K562 (cell line): Measurements from ENCODE around the gene KDF1. TPM values are rescaled to one million over a fixed set of nuclear protein-coding genes. Genes with fewer than 3 reads are reported as not detected.
"Not testable (repeated sequence)": the region's sequence is repeated elsewhere in the genome, so short reads cannot be mapped to it uniquely, and the experiment has no call there.

Experiments
- ATAC-seq: fragments of 200-7000 bp; cut with Tn5 transposase; 3 replicates; pipeline ENCODE4 v1.9.1; 2020; ENCODE audit warnings: moderate library complexity
- BruUV-seq: library from RNA; stranded (reverse); fragments of 400-500 nt; replicated peaks from 2 replicates; lab custom pipeline; 2021; lab: Mats Ljungman, UMichigan
- CTCF ChIA-PET: fragments of 300-600 bp; formaldehyde crosslinking; extraction: SDS; loops from one replicate; lab custom pipeline; 2021; ENCODE audit warnings: low intra/inter-chr PET ratio; lab: Yijun Ruan, JAX
- POLR2A ChIA-PET: fragments of 300-600, 350-650 bp; sonication (Branson Sonifier 250); formaldehyde crosslinking; extraction: SDS; loops from one replicate; lab custom pipeline; 2021; ENCODE audit warnings: antibody characterized with exemption, inconsistent platforms; lab: Yijun Ruan, JAX
- DNase-seq, 4 experiments: peaks; one replicate each; pipeline versions ENCODE4 v3.0.0 to v3.0.0-alpha.2; 2011 to 2018; ENCODE audit warnings: low spot score in 3 of 4, mixed read lengths in 3 of 4; ENCODE audit errors: extremely low read depth in 1 of 4
- FAIRE-seq: peaks from 2 replicates; lab custom pipeline; 2011; peaks lifted over from hg19 to GRCh38; lab: Jason Lieb, UNC
- H2AFZ ChIP-seq: 2 replicates; pipeline ENCODE4 v1.6.0; 2011; ENCODE audit warnings: low read depth, low read length, control low read depth, inconsistent platforms
- H3K27ac ChIP-seq: fragments of 200-600 bp; 3 replicates; pipeline ENCODE4 v1.8.0; 2011; ENCODE audit warnings: low read depth, mild to moderate bottlenecking, control low read depth, inconsistent platforms, low read length, moderate library complexity, mixed read lengths; ENCODE audit errors: extremely low read depth
- H3K27me3 ChIP-seq, 2 experiments: fragments of 300-600 bp in 1 of 2; 2 replicates in 1 of 2; 3 replicates in 1 of 2; pipeline versions ENCODE4 v1.6.0 to v1.8.0; 2011; ENCODE audit warnings: inconsistent platforms in 2 of 2, low read length in 2 of 2, mild to moderate bottlenecking in 1 of 2, mixed read lengths in 1 of 2, moderate library complexity in 1 of 2; ENCODE audit not compliant: control insufficient read depth in 2 of 2, insufficient read depth in 2 of 2
- H3K36me3 ChIP-seq: fragments of 300-600 bp; 3 replicates; pipeline ENCODE4 v1.8.0; 2011; ENCODE audit warnings: mild to moderate bottlenecking, low read length, inconsistent platforms; ENCODE audit not compliant: control insufficient read depth, insufficient read depth
- H3K4me1 ChIP-seq, 2 experiments: fragments of 200-600 bp in 1 of 2; replicated peaks in 1 of 2; 2 replicates in 1 of 2; 3 replicates in 1 of 2; pipeline versions ENCODE4 v1.5.1 to v1.8.0; 2011; ENCODE audit warnings: inconsistent platforms in 2 of 2, low read length in 2 of 2, mild to moderate bottlenecking in 1 of 2, mixed read lengths in 1 of 2, moderate library complexity in 1 of 2; ENCODE audit not compliant: control insufficient read depth in 2 of 2, insufficient read depth in 2 of 2
- H3K4me2 ChIP-seq: 2 replicates; pipeline ENCODE4 v1.6.1; 2011; ENCODE audit warnings: low read length, control low read depth, inconsistent platforms, mixed read lengths; ENCODE audit not compliant: insufficient read depth
- H3K4me3 ChIP-seq: fragments of 200-600 bp; sonication (generic), shearing (Covaris generic); 2 replicates; pipeline ENCODE4 v1.5.1; 2016; ENCODE audit warnings: control low read depth, inconsistent platforms
- H3K79me2 ChIP-seq: fragments of 200-600 bp; 3 replicates; pipeline ENCODE4 v1.8.0; 2011; ENCODE audit warnings: low read length, inconsistent platforms; ENCODE audit not compliant: control insufficient read depth, insufficient read depth
- H3K9ac ChIP-seq, 2 experiments: 2 replicates each; pipeline versions ENCODE4 v1.6.0 to v1.6.1; 2011; ENCODE audit warnings: low read depth in 2 of 2, low read length in 2 of 2, control low read depth in 1 of 2, inconsistent platforms in 1 of 2, mild to moderate bottlenecking in 1 of 2, mixed read lengths in 1 of 2; ENCODE audit not compliant: insufficient read depth in 1 of 2
- H3K9me1 ChIP-seq: one replicate; pipeline ENCODE4 v1.6.0; 2011; ENCODE audit warnings: inconsistent platforms, mild to moderate bottlenecking, low read length, moderate library complexity; ENCODE audit not compliant: control insufficient read depth, insufficient read depth
- H3K9me3 ChIP-seq: replicated peaks from 2 replicates; pipeline ENCODE4 v1.5.1; 2011; ENCODE audit warnings: low read depth, low read length, inconsistent platforms; ENCODE audit not compliant: control insufficient read depth, insufficient read depth
- H4K20me1 ChIP-seq: replicated peaks from 2 replicates; pipeline ENCODE4 v1.6.1; 2011; ENCODE audit warnings: low read length, inconsistent platforms, mixed read lengths; ENCODE audit not compliant: control insufficient read depth, insufficient read depth
- STAT5B ChIP-seq: fragments of 250-450 bp; sonication (Bioruptor Pico); IDR thresholded peaks from 2 replicates; pipeline ENCODE4 v1.8.0; 2021; ENCODE audit warnings: mild to moderate bottlenecking, inconsistent platforms
- TRIM25 ChIP-seq: fragments of 450-650 bp; IDR thresholded peaks from 2 replicates; pipeline ENCODE4 v1.7.0; 2016; ENCODE audit warnings: borderline replicate concordance
- ZNF512 ChIP-seq: IDR thresholded peaks from 2 replicates; pipeline ENCODE4 v1.6.1; 2016; ENCODE audit warnings: missing genetic modification characterization, missing compliant biosample characterization
- WGBS: fragments of 100-300 bp; shearing (Covaris generic); methylation state at CpG from one replicate; pipeline ENCODE4 v1.1.6; 2016; ENCODE audit warnings: low coverage, mixed read lengths; ENCODE audit not compliant: insufficient coverage; ENCODE audit errors: missing lambda C conversion rate; 5-methylcytosine and 5-hydroxymethylcytosine counted together
- in situ Hi-C: fragments of 300-500 bp; cut with MboI; formaldehyde crosslinking; loops from 4 replicates; pipeline ENCODE4 v1.15.0; 2018; ENCODE audit warnings: inconsistent platforms, mixed read lengths
- intact Hi-C: fragments of 100-400 bp; cut with micrococcal nuclease; formaldehyde crosslinking; loops from 2 replicates; pipeline ENCODE4 v1.14.2; 2022
- polyA plus RNA-seq, 8 experiments: library from polyadenylated mRNA; depleted of rRNA in 4 of 8; stranded (reverse) in 5 of 8; unstranded in 3 of 8; fragments of >200 nt; fragmentation: Nextera tagmentation in 2 of 8; fragmentation: Illumina TruSeq in 1 of 8; extraction: Ambion mirVana in 2 of 8; extraction: Trizol in 1 of 8; gene quantifications; 2 replicates each; pipeline versions ENCODE4 v1.2.1 to v1.2.3, GENCODE V29; 2011 to 2014; ENCODE audit warnings: inconsistent platforms in 1 of 8, missing spikeins in 1 of 8
- total RNA-seq, 7 experiments: library from RNA; depleted of rRNA in 6 of 7; stranded (reverse); fragments of >200 nt in 6 of 7; fragmentation: Illumina TruSeq in 2 of 7; extraction: Trizol in 2 of 7; gene quantifications; 2 replicates each; pipeline versions ENCODE4 v1.2.1 to v1.2.3, GENCODE V29; 2011 to 2021; ENCODE audit warnings: low replicate concordance in 1 of 7

Gene KDF1
- total and polyA plus RNA-seq, 9 of the 15 experiments (the other 6 are each of a cell fraction or from before 2014, with no cell fraction given) = 0.38 to 1.9 (median 0.83) TPM

GRCh38 chr1:26989403-26990109, 29.3 kb upstream of the KDF1 start:
- intact Hi-C loops, H2AFZ ChIP-seq, H3K27ac ChIP-seq, DNase-seq, BruUV-seq, H3K9me3 ChIP-seq, H3K9ac ChIP-seq, H3K4me3 ChIP-seq, in situ Hi-C loops, FAIRE-seq, CTCF ChIA-PET, H4K20me1 ChIP-seq, H3K36me3 ChIP-seq, H3K79me2 ChIP-seq, H3K4me2 ChIP-seq, ATAC-seq, H3K9me1 ChIP-seq: not testable (repeated sequence)
- peaks cover 6 to 24% of the 10 kb centered on the region in 2 experiments; a peak in 4 of 5 replicates for H3K4me1 ChIP-seq
- 1% methylated on average over 10 of the region's 12 CpGs for WGBS
- peak; percentile 77 for TF ChIP-seq ZNF512
- POLR2A ChIA-PET = interaction anchor here (0.6 kb wide), 1 partner anchor 19 kb away, joined by 3 read pairs; no protein-coding TSS in a partner anchor
- peaks cover 19 to 35% of the 10 kb centered on the region in 2 experiments; a peak in 4 of 5 replicates for H3K27me3 ChIP-seq

- peaks cover 33 to 46% of the 10 kb centered on the region in 2 experiments; a peak in 4 of 5 replicates for H3K27me3 ChIP-seq
- H3K9me1 ChIP-seq = no peaks in the 10 kb centered on the region
- in situ Hi-C loops = no loop called here
- no peak overlapping the region for H3K4me3 ChIP-seq
- no peaks in the 10 kb centered on the region for H4K20me1 ChIP-seq
- intact Hi-C loops = no loop called here
- TF ChIP-seq TRIM25 = no peak
- TF ChIP-seq STAT5B = no peak
- TF ChIP-seq, all 486 proteins: peak for 0
- Histone ChIP-seq H3K36me3 (no peaks in the 10 kb centered on the region), H3K9me3 (no peaks in the 10 kb centered on the region), H3K79me2 (no peaks in the 10 kb centered on the region), H3K27ac (no peak overlapping the region), H2AFZ (no peak overlapping the region), H3K9ac (no peak overlapping the region; a peak in 1 of 4 replicates), H3K4me1 (peaks cover 0 to 6% of the 10 kb centered on the region in 2 experiments; a peak in 2 of 5 replicates), H3K4me2 (no peak overlapping the region)
- DNase-seq = no peak
- CTCF ChIA-PET = no interaction called here
- BruUV-seq = no TSS peak
- no peak for ATAC-seq
- WGBS = 3% methylated on average over 2 of the region's 2 CpGs
- FAIRE-seq = no peak
- POLR2A ChIA-PET = interaction anchor here (1.1 to 2.9 kb wide), 3 partner anchors 8 to 10 kb away, joined by 3 to 12 read pairs (median 5); no protein-coding TSS in a partner anchor
Observed at GRCh38 chr1:26986658-26987057, 26.4 kb upstream of the KDF1 start.
